GM12872 (cell line): ENCODE measurements around the gene CDK5RAP2.

ENCODE experiments used
- CTCF ChIP-seq: IDR thresholded peaks from 3 replicates; pipeline ENCODE4 v1.5.1; 2011; ENCODE audit warnings: low read depth, mild to moderate bottlenecking, low read length, moderate library complexity; ENCODE audit not compliant: insufficient read depth

The CDK5RAP2 gene

GRCh38 chr9:120392711-120393110, 187.3 kb downstream of the CDK5RAP2 start:
- no peak for TF ChIP-seq CTCF

GRCh38 chr9:120392245-120392644, 187.7 kb downstream of the CDK5RAP2 start:
- no peak for TF ChIP-seq CTCF

- no peak for TF ChIP-seq CTCF
Measured at GRCh38 chr9:120391691-120392090, 188.3 kb downstream of the CDK5RAP2 start.

GRCh38 chr9:120390637-120391190, 189.3 kb downstream of the CDK5RAP2 start:
- no peak for TF ChIP-seq CTCF

GRCh38 chr9:120389867-120390266, 190.1 kb downstream of the CDK5RAP2 start:
- TF ChIP-seq CTCF, result no peak

- no peak for TF ChIP-seq CTCF
Measured at GRCh38 chr9:120389300-120389699, 190.7 kb downstream of the CDK5RAP2 start.

GRCh38 chr9:120388003-120388855, 191.7 kb downstream of the CDK5RAP2 start:
- TF ChIP-seq CTCF, result no peak
